Endothelial cell of umbilical vein (primary cell): ENCODE measurements around the gene SMARCA2. TPM values are rescaled to one million over a fixed set of nuclear protein-coding genes. Genes with fewer than 3 reads are reported as not detected.

Experiments
- BruUV-seq: library from RNA; stranded (reverse); fragments of 400-500 nt; replicated peaks from 2 replicates; lab custom pipeline; 2021; lab: Mats Ljungman, UMichigan
- CTCF ChIA-PET: fragments of 300-600, 350-600 bp; sonication (Branson Sonifier 250); formaldehyde crosslinking; loops from one replicate; lab custom pipeline; 2021; ENCODE audit warnings: antibody characterized with exemption, inconsistent platforms; lab: Charles Lee
- POLR2A ChIA-PET: fragments of 300-600, 350-600 bp; sonication (Branson Sonifier 250); formaldehyde crosslinking; loops from one replicate; lab custom pipeline; 2021; ENCODE audit warnings: antibody characterized with exemption, inconsistent platforms; lab: Charles Lee
- DNase-seq: peaks from one replicate; pipeline ENCODE4 v3.0.0-alpha.2; 2011; ENCODE audit warnings: low read depth, low spot score
- FAIRE-seq: peaks from 2 replicates; lab custom pipeline; 2011; peaks lifted over from hg19 to GRCh38; lab: Jason Lieb, UNC
- H2AFZ ChIP-seq: 2 replicates; pipeline ENCODE4 v1.6.0; 2012; ENCODE audit warnings: low read depth, low read length, control low read depth, inconsistent platforms
- H3K27ac ChIP-seq: 2 replicates; pipeline ENCODE4 v1.5.1; 2011; ENCODE audit warnings: low read depth, mild to moderate bottlenecking, control low read depth, low read length, moderate library complexity; ENCODE audit not compliant: insufficient read depth
- H3K27me3 ChIP-seq, 2 experiments: 2 replicates each; pipeline versions ENCODE4 v1.6.0 to v1.6.1; 2011; ENCODE audit warnings: low read length in 2 of 2, mixed read lengths in 1 of 2; ENCODE audit not compliant: control insufficient read depth in 2 of 2, insufficient read depth in 2 of 2
- H3K36me3 ChIP-seq, 2 experiments: 2 replicates in 1 of 2; 3 replicates in 1 of 2; pipeline ENCODE4 v1.5.1; 2011; ENCODE audit warnings: low read length in 2 of 2, mild to moderate bottlenecking in 1 of 2, moderate library complexity in 1 of 2; ENCODE audit not compliant: control insufficient read depth in 2 of 2, insufficient read depth in 2 of 2; ENCODE audit errors: extremely low read depth in 1 of 2
- H3K4me1 ChIP-seq: 3 replicates; pipeline ENCODE4 v1.5.1; 2011; ENCODE audit warnings: mild to moderate bottlenecking, low read length; ENCODE audit not compliant: control insufficient read depth, insufficient read depth; ENCODE audit errors: extremely low read depth
- H3K4me2 ChIP-seq: 2 replicates; pipeline ENCODE4 v1.6.1; 2011; ENCODE audit warnings: low read length, control low read depth, mixed read lengths; ENCODE audit not compliant: insufficient read depth
- H3K4me3 ChIP-seq, 3 experiments: fragments of 200-600 bp in 1 of 3; sonication (generic), shearing (Covaris generic) in 1 of 3; replicated peaks in 1 of 3; 2 replicates each; pipeline ENCODE4 v1.5.1; 2011 to 2016; ENCODE audit warnings: control low read depth in 3 of 3, low read length in 3 of 3, mild to moderate bottlenecking in 2 of 3, inconsistent platforms in 1 of 3, low read depth in 1 of 3, moderate library complexity in 1 of 3; ENCODE audit not compliant: insufficient read depth in 1 of 3
- H3K79me2 ChIP-seq: 2 replicates; pipeline ENCODE4 v1.6.0; 2012; ENCODE audit warnings: low read length, inconsistent platforms; ENCODE audit not compliant: control insufficient read depth, insufficient read depth
- H3K9ac ChIP-seq: replicated peaks from 2 replicates; pipeline ENCODE3; 2011; ENCODE audit warnings: low read length, control low read depth; ENCODE audit not compliant: insufficient read depth; ENCODE audit errors: extremely low read depth
- H3K9me1 ChIP-seq: replicated peaks from 3 replicates; pipeline ENCODE4 v1.6.0; 2011; ENCODE audit warnings: mild to moderate bottlenecking, low read length; ENCODE audit not compliant: control insufficient read depth, insufficient read depth; ENCODE audit errors: extremely low read depth
- H3K9me3 ChIP-seq: replicated peaks from 2 replicates; pipeline ENCODE4 v1.5.1; 2012; ENCODE audit warnings: low read length, inconsistent platforms; ENCODE audit not compliant: control insufficient read depth, insufficient read depth
- H4K20me1 ChIP-seq: replicated peaks from 2 replicates; pipeline ENCODE3; 2011; ENCODE audit warnings: mild to moderate bottlenecking, low read length; ENCODE audit not compliant: control insufficient read depth, insufficient read depth; ENCODE audit errors: extremely low read depth
- EZH2 ChIP-seq: IDR thresholded peaks from 2 replicates; pipeline ENCODE4 v1.6.1; 2012; ENCODE audit warnings: borderline replicate concordance, low read depth, mild to moderate bottlenecking, moderate library complexity, low read length, inconsistent platforms; ENCODE audit not compliant: severe bottlenecking
- FOS ChIP-seq: IDR thresholded peaks from 2 replicates; pipeline ENCODE4 v1.6.1; 2011; ENCODE audit warnings: mild to moderate bottlenecking, low read length, moderate library complexity, borderline replicate concordance; ENCODE audit not compliant: insufficient read depth
- GATA2 ChIP-seq: IDR thresholded peaks from 2 replicates; pipeline ENCODE4 v1.7.0; 2011; ENCODE audit warnings: low read depth, mild to moderate bottlenecking, moderate library complexity, mixed read lengths, low read length; ENCODE audit not compliant: insufficient read length, insufficient read depth
- JUN ChIP-seq: IDR thresholded peaks from 2 replicates; pipeline ENCODE4 v1.6.1; 2011; ENCODE audit warnings: borderline replicate concordance, low read depth; ENCODE audit not compliant: insufficient read length, insufficient read depth
- MYC ChIP-seq: IDR thresholded peaks from one replicate; pipeline ENCODE4 v1.6.1; 2011; ENCODE audit warnings: mild to moderate bottlenecking, low read depth, low read length
- POLR2A ChIP-seq: IDR thresholded peaks from 2 replicates; pipeline ENCODE4 v1.6.1; 2012; ENCODE audit warnings: low read depth, mild to moderate bottlenecking, control low read depth, low read length
- POLR2AphosphoS5 ChIP-seq: IDR thresholded peaks from 2 replicates; pipeline ENCODE4 v1.6.1; 2012; ENCODE audit warnings: low read depth, mild to moderate bottlenecking, control low read depth, low read length, moderate library complexity; ENCODE audit not compliant: insufficient read depth
- dilution Hi-C: fragments of 300-500 bp; cut with MboI; formaldehyde crosslinking; loops from one replicate; pipeline ENCODE4 v1.15.0; 2019; ENCODE audit warnings: low sequenced_read_pairs; ENCODE audit not compliant: extremely low pct_ligation_motif_present
- intact Hi-C: fragments of 100-400 bp; cut with micrococcal nuclease; formaldehyde crosslinking; loops from one replicate; pipeline ENCODE4 v1.10.0; 2022
- polyA plus RNA-seq, 4 experiments: library from polyadenylated mRNA; depleted of rRNA in 3 of 4; stranded (reverse) in 3 of 4; unstranded in 1 of 4; fragments of >200 nt; gene quantifications; 2 replicates each; pipeline versions ENCODE4 v1.2.1 to v1.2.3, GENCODE V29; 2011 to 2012; ENCODE audit warnings: missing spikeins in 1 of 4
- total RNA-seq: library from RNA; stranded (reverse); gene quantifications from 2 replicates; pipeline ENCODE4 v1.2.3, GENCODE V29; 2021
- TF ChIP-seq, protein P1 (sequence below), 2 donors: IDR thresholded peaks; 1 replicate in 1 of 2; 2 replicates in 1 of 2; pipeline ENCODE4 v1.5.1; 2011; ENCODE audit warnings: low read length in 2 of 2, mild to moderate bottlenecking in 2 of 2, moderate library complexity in 2 of 2, control low read depth in 1 of 2, inconsistent platforms in 1 of 2, low read depth in 1 of 2; ENCODE audit not compliant: insufficient read depth in 1 of 2; ENCODE audit errors: extremely low read depth in 1 of 2
- TF ChIP-seq, protein P2 (sequence below): IDR thresholded peaks from 2 replicates; pipeline ENCODE4 v1.6.1; 2011; ENCODE audit not compliant: insufficient read depth, insufficient read length

SMARCA2 gene
- total and polyA plus RNA-seq, 2 donors (not counting 3 experiments of a cell fraction or from before 2014, with no cell fraction given), result 54.5 to 79.9 TPM

DNA sequence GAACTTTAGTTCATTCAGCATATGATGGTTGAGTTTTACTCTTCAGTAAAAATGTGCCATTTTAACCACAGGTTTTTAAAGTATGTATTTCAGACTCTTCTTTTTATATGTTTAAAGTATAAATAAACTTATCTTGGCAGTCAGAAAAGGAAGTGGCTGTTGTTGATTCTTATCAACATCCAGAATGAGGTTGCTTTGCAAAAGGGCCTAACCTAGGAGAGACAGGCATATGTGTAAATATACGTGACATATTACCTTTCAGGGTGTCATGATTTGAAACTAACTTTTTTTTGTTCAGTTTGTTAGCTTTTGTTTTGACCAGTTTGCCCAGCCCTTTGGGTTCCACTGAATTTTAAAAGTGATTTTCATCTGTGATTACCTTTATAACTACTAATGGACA lies 7.4 kb downstream of the SMARCA2 start:
- POLR2A ChIA-PET, result no interaction called here
- FAIRE-seq (no peak), DNase-seq (peak; percentile 56)
- Histone ChIP-seq H3K27me3 (no peaks in the 10 kb centered on the region), H3K9me3 (no peaks in the 10 kb centered on the region), H3K4me2 (peak overlapping the region; percentile 46), H3K27ac (no peak overlapping the region), H3K36me3 (no peaks in the 10 kb centered on the region), H3K9me1 (no peaks in the 10 kb centered on the region), H2AFZ (no peak overlapping the region), H3K9ac (no peak overlapping the region), H4K20me1 (no peaks in the 10 kb centered on the region), H3K4me3 (no peak overlapping the region), H3K79me2 (peaks cover 44% of the 10 kb centered on the region), H3K4me1 (peaks cover 55% of the 10 kb centered on the region)
- dilution Hi-C loops, result no loop called here
- TF ChIP-seq GATA2 (peak; percentile 58), POLR2AphosphoS5 (no peak)
- CTCF ChIA-PET, result no interaction called here
- BruUV-seq, result no TSS peak
- intact Hi-C loops, result no loop called here

DNA sequence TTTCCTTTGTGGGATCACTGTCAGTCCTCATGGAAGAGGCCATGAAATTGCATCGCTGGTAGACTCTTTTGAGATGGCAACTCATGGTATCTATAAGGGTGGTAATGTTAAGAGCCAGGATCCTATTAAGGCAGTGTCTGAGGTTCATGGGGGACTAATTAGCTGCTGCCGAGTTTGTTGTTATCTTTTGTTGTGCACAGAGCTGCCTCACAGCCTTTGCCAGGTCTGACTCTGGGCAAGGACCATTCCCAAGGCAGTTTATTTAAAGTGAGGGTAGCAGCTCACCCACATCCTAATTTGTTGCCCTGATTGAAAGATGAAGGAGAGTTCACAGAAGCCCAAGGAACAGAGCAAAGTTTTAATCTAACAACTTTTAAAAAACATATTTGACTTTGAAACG lies 7.9 kb downstream of the SMARCA2 start:
- FAIRE-seq, result no peak
- intact Hi-C loops, result no loop called here
- POLR2A ChIA-PET, result no interaction called here

More for the DNA sequence above, 7.9 kb downstream of the SMARCA2 start:
- no peak for DNase-seq
- dilution Hi-C loops, result no loop called here
- H3K9ac ChIP-seq, result no peak overlapping the region
- H3K79me2 ChIP-seq, result peaks cover 45% of the 10 kb centered on the region
- H3K9me3 ChIP-seq, result no peaks in the 10 kb centered on the region
- no peaks in the 10 kb centered on the region for H3K27me3 ChIP-seq
- no peaks in the 10 kb centered on the region for H3K36me3 ChIP-seq
- no peak overlapping the region for H3K4me3 ChIP-seq
- TF ChIP-seq EZH2, result no peak
- no peak for TF ChIP-seq POLR2AphosphoS5
- TF ChIP-seq GATA2, result no peak
- TF ChIP-seq FOS, result no peak
- TF ChIP-seq MYC, result no peak
- no peak for TF ChIP-seq POLR2A
- TF ChIP-seq JUN, result no peak
- TF ChIP-seq, protein P1, sequence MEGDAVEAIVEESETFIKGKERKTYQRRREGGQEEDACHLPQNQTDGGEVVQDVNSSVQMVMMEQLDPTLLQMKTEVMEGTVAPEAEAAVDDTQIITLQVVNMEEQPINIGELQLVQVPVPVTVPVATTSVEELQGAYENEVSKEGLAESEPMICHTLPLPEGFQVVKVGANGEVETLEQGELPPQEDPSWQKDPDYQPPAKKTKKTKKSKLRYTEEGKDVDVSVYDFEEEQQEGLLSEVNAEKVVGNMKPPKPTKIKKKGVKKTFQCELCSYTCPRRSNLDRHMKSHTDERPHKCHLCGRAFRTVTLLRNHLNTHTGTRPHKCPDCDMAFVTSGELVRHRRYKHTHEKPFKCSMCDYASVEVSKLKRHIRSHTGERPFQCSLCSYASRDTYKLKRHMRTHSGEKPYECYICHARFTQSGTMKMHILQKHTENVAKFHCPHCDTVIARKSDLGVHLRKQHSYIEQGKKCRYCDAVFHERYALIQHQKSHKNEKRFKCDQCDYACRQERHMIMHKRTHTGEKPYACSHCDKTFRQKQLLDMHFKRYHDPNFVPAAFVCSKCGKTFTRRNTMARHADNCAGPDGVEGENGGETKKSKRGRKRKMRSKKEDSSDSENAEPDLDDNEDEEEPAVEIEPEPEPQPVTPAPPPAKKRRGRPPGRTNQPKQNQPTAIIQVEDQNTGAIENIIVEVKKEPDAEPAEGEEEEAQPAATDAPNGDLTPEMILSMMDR (IDR thresholded peaks at IDR 0.05; ENCODE audit: extremely low read depth in 1 of 2, insufficient read depth in 1 of 2, low read depth in 1 of 2, low read length in 2 of 2), result no peak
- TF ChIP-seq, protein P2, sequence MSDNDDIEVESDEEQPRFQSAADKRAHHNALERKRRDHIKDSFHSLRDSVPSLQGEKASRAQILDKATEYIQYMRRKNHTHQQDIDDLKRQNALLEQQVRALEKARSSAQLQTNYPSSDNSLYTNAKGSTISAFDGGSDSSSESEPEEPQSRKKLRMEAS, result no peak
- H3K9me1 ChIP-seq, result no peaks in the 10 kb centered on the region
- BruUV-seq, result no TSS peak
- H4K20me1 ChIP-seq, result no peaks in the 10 kb centered on the region
- H3K4me2 ChIP-seq, result peak overlapping the region; percentile 46
- H2AFZ ChIP-seq, result no peak overlapping the region
- H3K4me1 ChIP-seq, result peaks cover 58% of the 10 kb centered on the region
- no peak overlapping the region for H3K27ac ChIP-seq
- CTCF ChIA-PET, result interaction anchor here (0.6 kb wide), 1 partner anchor 64 kb away, joined by 4 read pairs; no protein-coding TSS in a partner anchor
